NCI-H446 (cell line): ENCODE results near the gene RNU1-3.
"Not testable (repeated sequence)": the region's sequence is repeated elsewhere in the genome, so short reads cannot be mapped to it uniquely, and the experiment has no call there.

Experiments used
- DNase-seq, 2 experiments: peaks; one replicate each; lab custom pipeline; 2025; lab: John Stamatoyannopoulos, UW

Gene RNU1-3

DNA sequence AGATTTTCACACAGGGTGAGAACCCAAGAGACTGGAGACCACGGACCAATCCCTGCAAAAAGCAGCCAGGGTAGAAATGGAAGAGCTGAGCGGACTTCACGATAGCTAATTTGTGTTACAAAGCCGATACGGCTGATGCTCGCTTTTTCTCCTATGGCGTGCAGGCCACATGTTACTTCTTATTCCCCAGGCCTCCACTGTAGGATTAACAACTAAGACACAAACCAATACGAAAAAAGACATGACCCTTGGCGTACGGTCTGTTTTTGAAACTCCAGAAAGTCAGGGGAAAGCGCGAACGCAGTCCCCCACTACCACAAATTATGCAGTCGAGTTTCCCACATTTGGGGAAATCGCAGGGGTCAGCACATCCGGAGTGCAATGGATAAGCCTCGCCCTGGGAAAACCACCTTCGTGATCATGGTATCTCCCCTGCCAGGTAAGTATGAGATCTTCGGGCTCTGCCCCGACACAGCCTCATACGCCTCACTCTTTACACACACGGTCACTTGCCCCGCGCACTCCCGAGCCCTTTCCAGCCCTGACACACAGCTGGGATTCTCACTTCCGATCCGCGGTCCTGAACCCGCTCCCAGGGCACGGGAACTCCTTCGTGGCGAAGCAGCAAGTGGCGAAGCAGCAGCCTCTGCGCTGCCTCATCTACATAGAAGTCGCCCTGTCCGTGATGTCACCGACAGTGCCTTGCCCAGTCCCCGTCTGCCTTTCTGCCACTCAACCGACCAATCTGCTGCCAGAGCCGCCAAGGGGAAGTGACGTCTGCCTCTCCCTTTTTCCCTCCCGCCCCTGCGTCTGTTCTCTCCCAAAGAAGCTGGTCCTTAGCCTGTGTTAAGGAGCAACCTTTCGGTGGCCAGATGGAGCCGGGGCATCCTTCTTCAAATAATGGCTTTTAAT lies at the start of gene RNU1-3:
Gene RNU1-3, minus strand, starts transcription at position 447 of the 912 bp plus-strand sequence.
- DNase-seq = not testable (repeated sequence)

DNA sequence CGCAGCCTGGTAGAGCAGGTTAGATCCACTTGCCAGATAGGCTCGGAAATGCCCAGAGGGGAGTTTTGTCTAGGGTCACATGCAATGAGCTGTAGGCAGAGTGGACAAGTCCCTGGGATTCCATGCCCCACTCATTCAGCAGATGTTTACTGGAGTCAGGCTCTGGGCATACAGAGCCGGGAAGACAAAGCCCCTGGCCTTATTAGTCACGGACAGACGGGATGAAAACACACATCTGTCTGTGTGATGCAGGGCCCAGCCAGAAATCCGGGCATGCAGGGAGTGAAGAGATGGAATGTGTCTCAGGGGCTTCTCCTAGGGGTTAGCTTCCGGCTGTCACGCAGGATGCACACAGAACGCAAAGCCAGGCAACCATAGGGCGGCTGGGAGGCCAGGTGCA lies 46.7 kb upstream of the RNU1-3 start:
- DNase-seq = not testable (repeated sequence)

DNA sequence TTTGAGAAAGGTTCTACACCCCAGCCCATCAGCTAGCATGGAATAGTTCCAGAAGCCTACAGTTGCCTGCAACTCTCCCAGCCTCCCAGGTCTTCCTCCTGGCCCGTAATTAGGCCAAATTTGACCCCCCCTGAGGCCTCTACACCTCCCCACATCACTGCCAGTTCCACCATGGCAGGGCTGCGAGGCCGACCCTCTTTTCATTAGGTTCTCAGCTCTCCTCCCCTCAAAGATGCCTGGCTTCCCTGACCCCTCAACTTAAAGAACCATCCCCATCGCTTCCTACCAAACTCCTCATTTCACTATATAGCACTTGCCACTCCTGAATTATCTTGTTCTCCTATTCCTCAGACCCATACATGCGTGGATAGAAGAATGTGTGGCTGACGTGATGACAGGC lies 46.2 kb upstream of the RNU1-3 start:
- DNase-seq = not testable (repeated sequence)

DNA sequence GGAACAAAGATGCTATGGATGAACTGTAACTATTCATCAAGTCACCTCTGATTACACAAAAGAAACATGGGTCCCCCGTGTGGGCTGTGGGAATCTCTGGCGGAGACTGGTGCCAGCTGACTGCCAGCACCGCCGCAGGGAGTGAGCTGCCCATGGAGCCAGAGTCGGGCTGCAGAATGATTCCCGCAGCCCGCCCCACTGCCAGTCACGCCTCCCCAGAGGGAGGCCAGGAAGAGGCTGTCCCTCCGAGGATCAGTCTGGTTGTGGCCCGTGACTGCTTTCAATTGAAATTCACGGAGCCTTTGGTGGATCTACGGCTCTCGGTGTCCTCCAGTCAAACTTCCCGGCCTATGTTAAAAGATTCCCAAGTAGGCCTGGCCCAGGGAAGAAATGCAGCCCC lies 45.8 kb upstream of the RNU1-3 start:
- DNase-seq = not testable (repeated sequence)

DNA sequence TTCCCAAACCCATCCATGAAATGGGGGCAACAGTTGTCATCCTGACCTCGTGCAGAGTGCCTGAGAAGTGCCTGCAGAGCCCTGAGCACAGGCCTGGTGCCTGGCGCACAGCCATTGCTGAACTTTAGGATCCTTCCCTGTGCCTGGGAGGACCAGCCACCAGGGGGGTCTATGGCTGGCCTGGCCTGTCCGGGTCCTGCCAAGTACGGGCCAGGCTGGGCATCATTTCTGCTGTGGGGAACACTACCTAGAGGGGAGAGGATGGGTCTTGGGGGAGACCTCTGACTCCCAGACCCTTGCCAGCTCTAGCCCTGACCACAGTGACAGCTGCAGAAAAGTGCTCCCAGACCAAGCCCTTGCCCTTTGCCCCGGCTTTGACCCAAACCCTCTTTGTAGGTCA lies 45.4 kb upstream of the RNU1-3 start:
- not testable (repeated sequence) for DNase-seq

DNA sequence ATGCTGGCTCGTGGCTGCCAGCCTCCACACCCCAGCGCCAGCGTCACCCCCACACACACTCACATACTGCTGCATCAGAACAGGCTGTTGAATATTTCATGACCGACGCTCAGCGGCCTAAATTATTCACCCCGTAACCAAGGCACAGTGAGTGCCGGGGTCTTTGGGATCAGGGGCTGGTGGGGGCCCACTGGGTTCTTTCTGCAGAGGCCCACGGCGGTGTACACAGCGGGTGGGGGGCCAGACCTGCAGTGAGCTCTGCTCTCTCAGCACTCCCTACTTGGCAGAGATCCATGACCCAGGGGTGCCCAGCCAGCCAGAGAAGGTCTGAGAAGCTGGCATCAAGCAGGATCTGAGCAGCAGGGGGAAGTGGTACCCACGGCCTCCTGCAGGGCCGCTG lies 43.9 kb upstream of the RNU1-3 start:
- DNase-seq = peak; percentile 81 to 89

DNA sequence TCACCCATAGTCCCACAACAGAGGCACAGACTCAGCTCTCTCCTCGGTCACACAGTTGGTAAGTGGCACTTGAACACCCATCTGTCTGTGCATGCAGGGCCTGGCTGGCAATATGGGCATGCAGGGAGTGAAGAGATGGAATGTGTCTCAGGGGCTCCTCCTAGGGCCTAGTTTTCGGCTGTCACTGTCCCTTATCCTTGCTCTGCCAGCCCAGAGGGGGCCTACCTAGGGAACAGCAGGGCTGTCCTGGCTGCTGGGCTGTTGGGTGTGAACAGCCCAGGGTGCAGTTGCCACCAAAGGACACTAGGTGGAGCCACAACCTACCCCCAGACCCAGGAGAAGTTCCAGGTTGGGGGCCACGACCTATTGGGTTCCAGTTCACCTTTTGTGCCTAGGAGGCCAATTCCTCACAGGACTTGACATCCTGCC lies 42.9 kb upstream of the RNU1-3 start:
- DNase-seq = not testable (repeated sequence)

DNA sequence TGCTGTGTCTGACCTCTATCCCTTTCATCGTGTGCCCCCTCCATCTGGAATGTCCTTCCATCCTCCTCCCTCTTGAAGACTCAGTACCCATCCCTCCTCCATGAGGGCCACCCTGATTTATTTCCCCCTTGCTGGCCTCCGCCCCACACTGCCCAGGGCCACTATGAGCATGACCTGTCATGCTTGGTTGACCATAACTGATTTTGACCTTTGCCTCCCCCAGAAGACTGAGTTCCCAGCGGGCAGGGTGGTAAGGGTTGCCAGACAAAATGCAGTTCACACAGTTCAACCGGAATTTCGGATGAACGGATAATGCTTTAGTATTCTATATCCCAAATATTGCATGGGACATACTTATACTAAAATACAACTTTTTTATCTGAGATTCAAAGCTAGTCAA lies 42.0 kb upstream of the RNU1-3 start:
- DNase-seq = not testable (repeated sequence)

DNA sequence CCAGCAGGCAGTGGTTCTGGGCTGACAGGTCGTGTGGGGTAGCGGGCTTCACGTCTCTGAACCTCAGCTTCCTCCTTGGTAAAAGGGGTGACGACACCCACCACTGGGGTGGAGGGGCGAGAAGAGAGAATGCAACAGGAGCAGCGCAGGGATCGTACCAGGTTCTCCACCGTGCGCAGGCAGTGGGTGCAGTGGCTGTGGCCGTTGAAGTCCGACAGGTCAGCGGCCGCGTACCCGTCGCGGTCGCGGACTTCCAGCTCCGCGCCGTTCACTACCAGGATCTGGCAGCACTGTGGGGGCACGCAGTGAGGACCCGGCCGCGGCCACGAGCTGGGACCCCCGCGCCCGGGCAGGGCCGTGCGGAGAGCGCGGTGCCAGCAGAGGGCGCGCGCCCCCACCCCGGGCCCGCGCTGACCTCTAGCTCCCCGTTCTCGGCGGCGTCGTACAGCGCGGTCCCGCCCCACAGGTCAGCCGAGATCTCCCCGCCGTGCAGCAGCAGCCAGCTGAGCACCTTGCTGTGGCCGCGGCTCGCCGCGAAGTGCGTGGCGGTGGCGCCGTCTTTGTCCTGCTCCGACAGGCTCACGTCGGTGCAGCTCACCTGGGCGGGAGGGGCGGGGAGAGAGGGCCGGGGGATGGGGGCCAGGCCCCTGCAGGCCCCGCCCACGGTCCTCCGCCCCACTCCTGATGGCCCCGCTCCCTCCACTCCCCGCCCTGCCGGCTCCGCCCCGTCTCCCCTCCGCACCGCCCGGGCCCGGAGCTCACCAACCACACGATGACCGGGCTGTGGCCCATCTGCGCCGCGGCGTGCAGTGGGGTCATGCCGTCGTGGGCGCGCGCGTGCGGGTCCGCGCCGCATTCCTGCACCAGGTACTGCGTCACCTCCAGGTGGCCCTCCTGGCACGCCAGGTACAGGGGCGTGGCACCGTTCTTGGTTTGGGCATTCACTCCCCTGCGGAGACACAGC lies 40.7 kb upstream of the RNU1-3 start:
- not testable (repeated sequence) for DNase-seq

DNA sequence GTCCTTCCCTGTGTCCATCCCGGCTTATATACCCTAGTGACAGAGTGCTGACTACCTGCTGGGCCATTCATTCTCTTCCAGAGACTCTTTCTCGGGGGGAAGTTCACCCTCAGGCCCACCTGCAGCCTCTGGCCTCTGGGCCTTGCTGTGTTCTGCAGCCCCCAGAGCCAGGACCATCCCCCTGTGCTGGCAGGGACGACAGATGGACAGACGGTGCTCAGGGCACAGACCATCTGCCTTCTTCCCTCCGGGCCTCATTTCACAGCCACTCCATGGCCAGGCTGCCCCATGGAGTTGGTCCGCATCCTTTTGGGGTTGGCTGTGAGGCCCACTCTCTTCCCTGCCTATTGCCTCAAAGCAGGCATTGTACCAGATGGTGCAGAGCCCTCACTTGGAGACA lies 39.6 kb upstream of the RNU1-3 start:
- peak in 1 of 2 experiments; percentile 66 for DNase-seq

DNA sequence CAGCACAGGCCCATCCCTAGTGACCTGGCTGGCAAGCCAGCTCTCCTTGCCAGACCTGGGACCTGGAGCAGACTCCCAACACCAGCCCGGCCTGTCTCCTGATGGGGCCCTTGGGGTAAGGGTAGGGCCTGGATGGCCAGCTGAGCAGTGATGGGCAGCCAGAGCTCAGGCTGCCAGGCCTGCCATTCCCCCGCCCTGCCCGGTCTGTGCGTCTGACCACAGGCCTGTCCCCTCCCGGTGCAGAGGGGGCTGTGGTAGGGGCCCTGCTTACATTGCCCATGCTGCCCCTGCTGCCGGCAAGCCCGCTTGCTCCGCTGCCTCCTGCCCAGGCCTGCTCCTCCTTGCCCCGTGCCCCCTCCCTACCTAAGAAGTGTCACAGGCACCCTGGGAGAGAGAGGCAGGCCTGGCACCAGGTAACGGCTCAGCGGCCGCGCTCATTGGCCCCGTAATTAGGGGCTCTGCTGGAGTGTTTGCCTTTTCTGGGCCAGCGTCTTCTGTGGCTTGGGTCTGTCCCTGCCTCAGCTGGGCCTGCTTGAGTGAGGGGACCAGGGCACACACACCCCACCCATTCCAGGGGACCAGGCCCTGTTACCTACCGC lies 37.9 kb upstream of the RNU1-3 start:
- not testable (repeated sequence) for DNase-seq

DNA sequence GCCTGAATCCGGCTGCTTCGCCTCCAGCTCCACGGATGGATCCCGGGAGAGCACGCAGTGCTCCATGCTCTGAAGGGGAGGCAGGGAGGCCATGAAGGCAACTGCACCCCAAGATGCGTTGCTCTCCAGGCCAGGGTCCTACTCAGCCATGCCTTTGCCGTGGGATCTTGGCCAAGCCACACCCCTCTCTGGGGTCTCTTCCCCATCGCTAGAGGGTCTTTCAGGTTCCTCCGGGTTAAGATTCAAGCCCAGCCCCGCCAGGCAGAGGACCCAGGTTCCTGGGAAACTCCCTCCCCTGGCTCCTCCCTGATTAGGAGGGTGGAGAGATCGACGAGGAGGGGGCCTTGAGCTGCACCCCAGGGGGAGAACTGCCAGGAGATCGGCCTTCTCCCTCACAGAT lies 37.3 kb upstream of the RNU1-3 start:
- not testable (repeated sequence) for DNase-seq

DNA sequence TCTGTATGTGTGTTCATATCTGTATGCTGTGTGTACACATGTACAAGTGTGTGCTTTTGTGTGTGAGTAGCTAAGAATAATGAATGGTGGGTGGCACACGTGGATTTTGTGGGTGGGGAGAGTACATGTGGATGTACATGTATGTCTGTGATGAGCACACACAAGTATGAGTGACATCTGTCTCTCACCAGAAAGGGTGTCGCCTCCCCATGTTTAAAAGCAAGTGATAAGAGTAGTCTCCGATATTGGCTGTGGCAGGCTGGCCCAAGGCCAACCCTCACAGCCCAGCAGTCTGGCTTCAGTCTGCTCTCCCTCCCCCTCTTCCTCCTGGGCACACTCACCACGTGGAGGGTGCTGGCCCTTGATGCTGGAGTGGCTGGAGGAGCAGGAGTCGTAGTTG lies 36.9 kb upstream of the RNU1-3 start:
- peak in 1 of 2 experiments; percentile 64 for DNase-seq

DNA sequence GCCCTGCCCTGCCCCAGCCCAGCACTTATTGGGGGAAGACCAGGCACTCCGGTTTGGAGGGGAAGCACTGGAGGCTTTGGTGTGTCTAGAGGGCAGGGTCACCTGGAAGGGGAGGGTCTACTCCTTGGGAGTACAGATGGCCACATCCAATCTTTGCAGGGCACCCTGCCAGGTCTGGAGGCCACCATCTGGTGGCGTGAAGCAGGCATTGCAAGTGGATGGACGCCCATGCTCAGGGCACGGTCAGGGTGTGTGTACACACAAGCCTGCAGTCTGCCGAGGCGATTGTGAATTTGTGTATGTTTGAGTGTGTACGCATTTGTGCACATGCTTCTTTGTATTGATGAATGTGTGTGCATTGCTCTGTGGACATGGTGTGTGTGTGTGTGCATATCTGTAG lies 36.4 kb upstream of the RNU1-3 start:
- DNase-seq = not testable (repeated sequence)

DNA sequence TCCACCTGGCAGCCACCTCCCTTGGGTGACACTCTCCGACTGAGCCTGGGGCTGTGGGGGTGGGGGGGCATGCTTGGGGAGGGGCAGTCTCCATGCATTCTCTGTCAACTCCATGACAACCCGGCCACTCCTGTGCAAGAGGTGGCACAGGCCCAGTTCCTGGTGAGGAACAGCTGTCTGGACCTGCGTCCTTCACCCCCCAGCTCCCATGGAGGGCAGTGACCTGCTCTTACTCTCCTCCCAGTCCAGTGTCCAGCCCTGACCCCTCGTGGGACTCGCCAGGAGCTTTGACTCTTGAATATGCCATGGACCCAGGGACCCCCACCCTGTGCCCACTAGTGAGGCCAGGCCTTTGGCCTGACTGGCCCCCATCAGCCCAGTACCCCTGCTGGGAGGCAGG lies 35.5 kb upstream of the RNU1-3 start:
- not testable (repeated sequence) for DNase-seq

DNA sequence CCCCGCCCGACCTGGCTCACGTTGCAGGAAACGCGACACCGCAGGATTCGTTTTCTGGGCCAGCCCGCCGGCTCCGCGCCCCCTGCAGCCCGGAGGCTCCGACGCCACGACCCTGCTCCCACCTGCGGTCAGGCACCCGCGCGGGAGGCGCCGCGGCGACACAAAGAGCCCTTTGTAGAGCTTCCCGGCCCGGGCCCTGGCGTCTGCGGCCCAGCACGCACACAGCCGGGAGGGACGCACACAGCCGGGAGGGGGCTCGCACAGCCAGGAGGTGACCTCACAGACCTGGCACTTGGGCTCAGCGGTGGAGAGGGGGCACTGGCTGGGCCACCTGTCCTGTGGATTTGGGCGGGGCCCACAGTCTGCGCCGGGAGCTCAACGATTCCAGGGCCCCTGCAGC lies 34.4 kb upstream of the RNU1-3 start:
- DNase-seq = not testable (repeated sequence)

DNA sequence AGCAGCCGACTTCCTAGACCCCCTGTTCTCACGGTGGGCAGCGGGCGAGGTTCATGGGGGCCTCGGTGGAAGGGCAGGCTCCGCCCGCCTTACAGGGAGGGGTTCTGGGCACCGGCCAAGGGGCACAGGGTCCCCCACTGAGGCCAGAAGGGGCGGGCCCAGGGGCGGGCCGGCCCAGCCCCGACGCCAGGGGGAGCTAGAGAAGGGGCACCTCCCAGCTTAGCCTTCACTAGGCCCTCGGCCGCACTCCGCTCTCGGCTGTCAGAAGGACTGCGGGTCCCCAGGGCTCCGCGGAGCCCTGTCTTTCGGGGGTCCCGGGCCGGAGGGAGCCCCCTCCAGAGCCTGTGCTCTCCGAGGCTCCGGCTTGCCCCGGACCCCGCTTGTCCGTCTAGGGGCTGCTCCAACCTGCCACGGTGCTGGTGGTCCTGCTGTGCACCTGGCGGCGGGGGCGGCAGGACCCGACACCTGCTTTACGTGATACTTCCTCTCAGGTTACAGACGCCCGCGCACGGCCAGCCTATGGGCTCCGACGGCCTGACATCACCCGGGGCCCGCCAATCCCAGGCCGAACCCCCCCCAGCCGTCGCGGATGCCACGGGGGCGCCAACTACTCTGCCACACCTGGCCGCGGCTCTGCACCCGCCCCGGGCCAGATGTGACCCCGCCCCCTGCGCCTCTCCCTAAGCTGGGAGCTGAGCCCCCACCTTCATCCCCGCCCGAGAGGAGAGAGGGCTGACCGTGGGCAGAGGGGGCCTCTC lies 33.6 kb upstream of the RNU1-3 start:
- DNase-seq = not testable (repeated sequence)

DNA sequence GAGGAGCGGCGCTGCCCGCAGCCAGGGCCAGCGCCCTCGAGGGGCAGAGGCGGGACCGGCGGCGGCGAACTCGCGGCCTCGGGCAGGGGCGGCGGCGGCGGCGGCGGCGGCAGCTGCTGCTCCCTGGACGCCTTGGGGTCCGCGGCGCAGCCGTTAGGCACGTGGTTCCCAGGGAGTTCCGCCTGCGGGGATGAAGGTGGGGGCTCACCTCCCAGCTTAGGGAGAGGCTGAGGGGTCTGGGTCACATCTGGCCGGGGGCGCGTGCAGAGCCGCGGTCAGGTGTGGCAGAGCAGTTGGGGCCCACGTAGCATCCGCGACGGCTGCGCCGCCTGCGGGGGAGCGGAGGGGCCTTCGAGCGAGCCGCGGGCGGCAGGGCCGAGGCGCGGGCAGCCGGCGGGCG lies 32.7 kb upstream of the RNU1-3 start:
- not testable (repeated sequence) for DNase-seq

DNA sequence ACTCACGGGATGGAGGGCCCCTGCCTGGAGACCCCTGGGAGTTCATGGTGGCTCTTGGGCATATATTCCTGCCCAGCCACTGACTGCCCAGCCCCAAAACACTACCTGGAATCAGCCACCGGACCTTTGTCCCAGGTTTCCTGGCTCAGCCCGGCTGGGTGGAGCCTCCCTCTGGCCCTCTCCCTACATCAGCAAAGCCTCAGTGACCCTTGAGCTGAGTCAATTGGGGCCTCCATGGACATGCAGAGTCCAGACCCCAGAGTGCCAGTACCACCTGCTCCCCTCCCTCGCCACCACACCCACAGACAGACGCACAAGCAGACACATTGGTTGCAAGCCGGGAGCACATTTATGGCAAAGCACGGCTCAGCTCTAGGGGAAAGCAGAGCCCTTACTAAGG lies 30.4 kb upstream of the RNU1-3 start:
- DNase-seq = not testable (repeated sequence)

DNA sequence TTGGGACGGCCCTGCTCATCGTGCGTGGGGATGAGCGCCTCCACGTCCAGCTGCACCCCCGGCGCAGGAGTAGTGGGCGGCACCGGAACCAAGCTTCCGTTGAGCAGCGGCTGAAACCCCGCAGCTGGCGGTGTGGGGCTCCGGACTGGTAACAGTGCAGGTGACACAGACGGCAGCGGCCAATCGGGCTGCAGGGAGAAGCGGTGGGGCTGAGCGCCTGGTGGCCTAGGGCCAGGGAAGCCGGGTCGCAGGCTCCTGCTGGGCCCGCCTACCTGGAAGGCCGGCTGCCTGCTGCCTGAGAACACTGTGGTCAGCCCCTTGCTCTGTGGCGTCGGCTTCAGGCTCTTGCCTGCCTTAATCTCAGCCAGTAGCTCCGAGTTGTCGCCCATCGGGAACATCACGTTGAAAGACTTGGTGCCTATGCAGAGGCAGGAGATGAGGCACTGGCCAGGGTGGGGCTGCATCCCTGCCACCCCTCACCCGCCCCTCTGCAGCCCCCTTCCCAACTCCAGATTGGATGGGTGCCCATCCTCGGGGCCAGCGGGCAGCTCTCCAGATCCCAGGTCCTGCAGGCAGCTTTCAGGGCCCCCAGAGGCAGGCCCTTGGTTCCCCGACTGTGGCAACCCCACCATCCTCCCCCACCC lies 29.9 kb upstream of the RNU1-3 start:
- DNase-seq = not testable (repeated sequence)

DNA sequence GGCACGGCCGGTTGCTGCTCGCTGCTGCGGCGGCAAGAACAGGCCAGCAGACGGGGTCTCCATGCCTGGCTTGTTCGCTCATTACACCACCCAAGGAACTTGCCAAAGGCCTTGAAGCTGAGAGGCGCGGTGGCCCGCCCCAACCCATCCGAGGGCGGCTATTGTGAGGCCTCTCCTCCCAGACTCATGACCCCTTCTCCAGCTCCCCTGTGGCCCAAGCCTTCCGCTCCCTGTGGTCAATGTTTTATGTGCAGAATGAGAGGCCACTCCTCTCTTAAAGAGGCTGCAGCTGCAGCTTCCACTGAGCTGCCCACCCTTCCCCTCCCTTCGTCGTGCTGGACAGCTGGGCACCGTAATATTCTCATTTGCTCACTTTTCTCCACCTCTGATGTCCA lies 27.6 kb upstream of the RNU1-3 start:
- not testable (repeated sequence) for DNase-seq
